HG02642 (cell line): ENCODE data around the gene MED22.
"Not testable (repeated sequence)": the region's sequence is repeated elsewhere in the genome, so short reads cannot be mapped to it uniquely, and the experiment has no call there.

ENCODE experiments used
- ATAC-seq: cut with Tn5 transposase; IDR thresholded peaks from one replicate; pipeline ENCODE4 v1.9.1; 2021; ENCODE audit warnings: mild to moderate bottlenecking; ENCODE audit not compliant: unreplicated experiment, poor library complexity

Gene MED22

DNA sequence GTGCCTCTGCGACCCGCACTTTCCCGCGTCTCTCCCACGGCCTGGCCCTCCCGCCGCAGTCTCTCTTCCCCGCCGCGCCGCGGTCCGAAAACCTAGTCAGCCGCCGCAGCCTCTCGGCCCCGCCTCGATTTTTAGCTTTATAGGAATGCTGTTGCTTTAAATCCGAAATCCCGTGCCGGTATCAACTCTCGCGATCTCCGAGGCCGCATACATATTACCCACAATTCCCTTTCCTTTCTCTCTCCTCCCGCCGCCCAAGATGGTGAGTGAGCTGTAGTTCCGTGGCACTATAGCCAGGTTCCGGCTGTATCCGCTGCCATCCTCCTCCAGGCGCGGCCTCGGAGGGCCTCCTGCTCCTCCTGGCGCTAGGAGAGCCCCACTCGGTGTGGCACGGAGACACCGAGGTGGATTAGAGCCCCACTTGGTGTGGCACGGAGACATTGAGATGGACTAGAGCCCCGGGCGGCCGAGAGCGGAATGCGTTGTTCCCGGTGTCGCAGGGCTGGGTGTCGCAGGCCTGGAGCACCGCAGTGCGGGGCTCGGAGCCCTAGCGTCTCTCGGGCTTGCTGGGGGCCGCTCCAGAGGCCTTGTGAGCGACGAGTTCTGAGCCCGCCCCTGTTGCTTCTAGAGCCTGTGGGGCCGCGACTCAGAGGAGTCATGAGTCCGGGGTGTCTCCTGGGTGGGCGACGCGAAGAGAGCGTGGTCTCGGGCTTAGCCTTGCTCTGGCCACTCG lies at the start of gene MED22, which contains the start of gene RPL7A:
Gene MED22, minus strand, starts transcription at position 147 of the 733 bp plus-strand sequence. CDS start 1,469 bp downstream, outside the sequence.
Gene RPL7A, plus strand, starts transcription at position 234 of the 733 bp plus-strand sequence. Its CDS starts 26 bp downstream, at position 260.
- peak; percentile 75 for ATAC-seq

- no peak for ATAC-seq
Measured at GRCh38 chr9:133397370-133397769, 49.4 kb upstream of the MED22 start.

GRCh38 chr9:133396952-133397351 lies 49.0 kb upstream of the MED22 start:
- ATAC-seq: no peak

DNA sequence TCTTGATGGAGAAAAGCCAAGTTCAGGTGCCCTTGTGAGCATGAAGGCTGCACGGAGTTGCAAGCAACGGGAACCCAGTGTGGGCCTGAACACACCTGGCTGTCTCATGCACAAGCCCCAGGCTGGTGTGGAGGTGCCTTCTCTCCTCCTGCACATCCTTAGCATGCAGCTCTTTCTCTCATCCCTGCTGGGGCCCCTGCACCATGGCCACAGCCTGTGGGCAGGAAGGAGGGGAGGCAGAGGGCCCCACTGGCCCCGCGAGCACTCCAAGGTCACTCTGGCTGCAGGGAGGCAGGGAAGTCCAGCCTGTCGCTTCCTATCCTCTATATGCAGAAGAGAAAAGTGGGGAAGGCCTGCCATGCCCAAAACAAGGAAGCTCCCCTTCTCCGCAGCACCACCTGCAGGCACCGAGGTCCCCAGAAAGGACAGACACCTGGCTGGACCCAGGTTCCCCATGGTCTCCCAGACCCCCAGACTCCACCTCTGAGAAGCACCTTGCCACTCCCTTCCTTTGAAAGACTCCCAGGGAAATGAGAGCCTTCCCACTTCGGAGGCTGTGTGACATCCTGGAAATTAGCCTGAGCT lies 46.8 kb upstream of the MED22 start:
- no peak for ATAC-seq

DNA sequence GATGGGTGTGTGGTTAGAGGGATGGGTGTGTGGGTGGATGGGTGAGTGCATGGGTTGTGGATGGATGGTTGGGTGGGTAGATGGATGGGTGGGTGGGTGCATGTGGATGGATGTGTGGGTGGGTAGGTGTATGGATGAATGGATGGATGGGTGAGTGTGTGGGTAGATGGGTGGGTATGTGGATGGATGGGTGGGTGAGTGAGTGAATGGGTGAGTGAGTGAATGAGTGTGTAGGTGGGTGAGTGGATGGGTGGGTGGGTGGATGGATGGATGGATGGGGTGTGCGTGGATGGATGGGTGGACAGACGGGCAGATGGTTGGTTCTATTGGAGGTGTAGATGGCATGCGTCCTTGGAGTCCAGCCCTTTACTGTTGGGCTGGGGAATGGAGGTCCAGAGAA lies 45.5 kb upstream of the MED22 start:
- ATAC-seq: no peak

- ATAC-seq: not testable (repeated sequence)
Measured at GRCh38 chr9:133392308-133392707, 44.4 kb upstream of the MED22 start.

- not testable (repeated sequence) for ATAC-seq
Measured at GRCh38 chr9:133391449-133391848, 43.5 kb upstream of the MED22 start.

- ATAC-seq: no peak
Measured at GRCh38 chr9:133390713-133391112, 42.8 kb upstream of the MED22 start.

- ATAC-seq: no peak
Measured at GRCh38 chr9:133389562-133389961, 41.6 kb upstream of the MED22 start.

DNA sequence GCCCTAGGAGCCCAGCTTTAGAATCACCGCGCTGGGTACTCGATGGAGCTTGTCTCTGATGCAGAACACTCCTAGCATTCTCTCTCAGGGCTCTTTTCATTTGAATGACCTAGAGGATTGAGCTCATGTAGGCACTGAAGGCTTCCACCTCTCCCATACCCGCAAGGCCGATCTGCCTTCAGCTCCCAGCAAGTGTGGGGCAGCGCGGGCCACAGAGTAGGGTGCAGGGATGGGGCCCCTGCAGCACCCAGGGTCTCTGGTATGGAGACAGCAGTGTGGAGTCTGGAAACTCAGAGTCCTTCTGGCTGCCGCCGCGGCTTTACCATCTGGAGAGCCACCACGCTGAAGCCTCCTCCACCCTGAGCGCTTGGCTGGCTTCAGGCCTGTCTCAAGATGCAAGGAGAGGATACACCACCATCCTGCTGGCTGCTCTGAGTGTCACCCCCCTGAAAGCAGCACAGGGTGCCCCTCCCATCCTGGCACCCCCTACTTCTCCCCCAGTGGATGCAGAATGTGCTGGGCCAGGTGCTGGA lies 41.2 kb upstream of the MED22 start:
- no peak for ATAC-seq

GRCh38 chr9:133387680-133388079 lies 39.7 kb upstream of the MED22 start:
- no peak for ATAC-seq

- ATAC-seq: no peak
Measured at GRCh38 chr9:133386338-133386737, 38.4 kb upstream of the MED22 start.

- no peak for ATAC-seq
Measured at GRCh38 chr9:133385452-133385851, 37.5 kb upstream of the MED22 start.

DNA sequence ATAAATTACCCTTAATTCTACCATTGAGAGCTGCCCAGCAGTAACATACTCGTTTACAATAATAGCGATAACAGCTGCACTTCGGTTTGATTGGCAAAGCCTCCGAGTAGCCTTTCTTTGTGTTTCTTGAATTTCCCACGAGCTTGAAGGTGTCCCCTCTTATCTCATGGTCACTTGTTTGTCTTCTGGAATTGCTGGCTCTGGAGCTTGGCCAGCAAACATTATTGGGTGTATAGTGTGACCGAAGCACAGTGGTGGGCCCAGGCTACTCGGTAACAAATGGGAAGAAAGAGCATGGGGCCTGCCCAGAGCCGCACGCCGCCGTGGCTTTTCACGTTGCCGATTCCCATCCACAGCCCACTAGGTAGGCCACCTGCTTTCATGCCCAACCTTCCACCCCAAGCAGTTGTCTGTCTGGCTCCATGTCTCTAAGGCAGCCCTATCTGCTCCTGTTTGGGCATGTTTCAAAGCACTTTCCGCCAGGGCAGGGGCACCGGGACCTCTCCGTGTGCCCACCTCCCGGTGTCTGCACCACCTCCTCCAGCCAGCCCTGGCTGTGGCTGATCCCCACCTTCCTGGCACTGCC lies 36.9 kb upstream of the MED22 start:
- ATAC-seq: no peak

GRCh38 chr9:133383438-133383837 lies 35.5 kb upstream of the MED22 start:
- no peak for ATAC-seq

GRCh38 chr9:133382507-133383141 lies 34.7 kb upstream of the MED22 start:
- ATAC-seq: no peak

DNA sequence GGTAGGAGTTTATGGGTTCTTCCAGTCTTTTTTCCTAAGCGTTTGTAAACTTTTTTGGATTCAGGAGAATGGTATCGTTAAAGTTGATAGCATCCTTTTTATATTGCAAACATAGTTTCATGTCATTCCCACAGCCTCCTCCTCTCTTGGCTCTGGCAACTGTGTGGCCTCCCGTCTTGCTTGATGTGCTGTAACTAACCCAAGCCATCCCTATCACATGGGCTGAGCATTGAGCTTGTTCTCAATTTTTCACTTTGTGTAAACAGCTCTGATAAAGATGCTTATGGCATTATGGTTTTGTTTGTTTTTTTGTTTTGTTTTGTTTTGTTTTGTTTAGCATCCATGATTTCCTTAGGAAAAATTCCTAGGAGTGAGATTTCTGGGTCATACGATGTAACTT lies 32.8 kb upstream of the MED22 start:
- no peak for ATAC-seq

- ATAC-seq: no peak
Measured at GRCh38 chr9:133379153-133380086, 31.5 kb upstream of the MED22 start.

- ATAC-seq: no peak
Measured at GRCh38 chr9:133378408-133378962, 30.6 kb upstream of the MED22 start.
